Common myeloid progenitor, CD34-positive (primary cell): Measurements from ENCODE around the gene LMF2.
"Not testable (repeated sequence)": the region's sequence is repeated elsewhere in the genome, so short reads cannot be mapped to it uniquely, and the experiment has no call there.

Experiments used
- CTCF ChIA-PET: fragments of 350-600 bp; sonication (Branson Sonifier 250); formaldehyde crosslinking; loops from one replicate; lab custom pipeline; 2021; ENCODE audit warnings: antibody characterized with exemption; lab: Charles Lee
- POLR2A ChIA-PET: fragments of 350-600 bp; sonication (Branson Sonifier 250); formaldehyde crosslinking; loops from one replicate; lab custom pipeline; 2021; ENCODE audit warnings: antibody characterized with exemption; lab: Charles Lee
- DNase-seq, 3 donors: peaks; one replicate each; pipeline versions ENCODE4 v3.0.0 to v3.0.0-alpha.2; 2013
- H3K27ac ChIP-seq, 2 experiments: 1 replicate in 1 of 2; 2 replicates in 1 of 2; pipeline ENCODE4 v1.7.0; 2013; ENCODE audit warnings: inconsistent platforms in 2 of 2, low read length in 2 of 2, mild to moderate bottlenecking in 2 of 2, low read depth in 1 of 2, moderate library complexity in 1 of 2; ENCODE audit not compliant: severe bottlenecking in 2 of 2, insufficient read depth in 1 of 2, poor library complexity in 1 of 2
- H3K27me3 ChIP-seq, 5 experiments: replicated peaks in 2 of 5; 1 replicate in 3 of 5; 2 replicates in 2 of 5; pipeline versions ENCODE4 v1.6.1 to v1.7.0; 2013; ENCODE audit warnings: low read length in 4 of 5, mild to moderate bottlenecking in 2 of 5, moderate library complexity in 2 of 5, inconsistent platforms in 1 of 5; ENCODE audit not compliant: insufficient read depth in 5 of 5, control insufficient read depth in 4 of 5
- H3K36me3 ChIP-seq, 4 experiments: 1 replicate in 2 of 4; 2 replicates in 2 of 4; pipeline versions ENCODE4 v1.6.1 to v1.7.0; 2013; ENCODE audit warnings: low read length in 3 of 4, control low read depth in 1 of 4, mild to moderate bottlenecking in 1 of 4; ENCODE audit not compliant: control insufficient read depth in 4 of 4, insufficient read depth in 4 of 4
- H3K4me1 ChIP-seq, 4 experiments: 1 replicate in 3 of 4; 2 replicates in 1 of 4; pipeline versions ENCODE4 v1.6.1 to v1.7.1; 2013; ENCODE audit warnings: low read length in 3 of 4, mild to moderate bottlenecking in 3 of 4, control low read depth in 1 of 4, inconsistent platforms in 1 of 4, moderate library complexity in 1 of 4; ENCODE audit not compliant: control insufficient read depth in 4 of 4, insufficient read depth in 4 of 4; ENCODE audit errors: control extremely low read depth in 1 of 4
- H3K4me3 ChIP-seq, 7 experiments: 1 replicate in 4 of 7; 2 replicates in 3 of 7; pipeline versions ENCODE4 v1.5.1 to v1.7.0; 2013; ENCODE audit warnings: mild to moderate bottlenecking in 7 of 7, low read length in 6 of 7, moderate library complexity in 6 of 7, inconsistent platforms in 2 of 7, low read depth in 2 of 7, control low read depth in 1 of 7; ENCODE audit not compliant: insufficient read depth in 4 of 7, control insufficient read depth in 1 of 7; ENCODE audit errors: extremely low read depth in 1 of 7
- H3K9me3 ChIP-seq, 5 experiments: 1 replicate in 4 of 5; 2 replicates in 1 of 5; pipeline versions ENCODE4 v1.6.1 to v1.7.1; 2013; ENCODE audit warnings: low read length in 4 of 5, mild to moderate bottlenecking in 2 of 5, inconsistent platforms in 1 of 5, low read depth in 1 of 5, moderate library complexity in 1 of 5; ENCODE audit not compliant: control insufficient read depth in 4 of 5, insufficient read depth in 2 of 5; ENCODE audit errors: control extremely low read depth in 1 of 5
- WGBS: methylation state at CpG from one replicate; pipeline ENCODE4 v1.1.5; 2013; ENCODE audit not compliant: insufficient coverage; 5-methylcytosine and 5-hydroxymethylcytosine counted together

Gene LMF2

DNA sequence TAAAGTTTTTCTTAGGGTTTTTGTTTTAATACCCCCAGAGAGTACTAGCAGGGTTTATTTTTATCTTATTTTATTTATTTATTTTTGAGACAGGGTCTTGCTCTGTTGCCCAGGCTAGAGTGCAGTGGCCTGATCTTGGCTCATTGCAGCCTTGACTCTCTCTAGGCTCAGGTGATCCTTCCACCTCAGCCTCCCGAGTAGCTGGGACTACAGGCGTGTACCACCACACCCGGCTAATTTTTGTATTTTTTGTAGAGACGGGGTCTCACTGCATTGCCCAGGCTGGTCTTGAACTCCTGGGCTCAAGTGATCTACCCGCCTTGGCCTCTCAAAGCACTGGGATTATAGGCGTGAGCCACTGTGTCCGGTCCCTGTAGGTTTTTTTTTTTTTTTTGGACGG, 12.7 kb upstream of the LMF2 start:
- 98% methylated on average over 7 of the region's 8 CpGs for WGBS

DNA sequence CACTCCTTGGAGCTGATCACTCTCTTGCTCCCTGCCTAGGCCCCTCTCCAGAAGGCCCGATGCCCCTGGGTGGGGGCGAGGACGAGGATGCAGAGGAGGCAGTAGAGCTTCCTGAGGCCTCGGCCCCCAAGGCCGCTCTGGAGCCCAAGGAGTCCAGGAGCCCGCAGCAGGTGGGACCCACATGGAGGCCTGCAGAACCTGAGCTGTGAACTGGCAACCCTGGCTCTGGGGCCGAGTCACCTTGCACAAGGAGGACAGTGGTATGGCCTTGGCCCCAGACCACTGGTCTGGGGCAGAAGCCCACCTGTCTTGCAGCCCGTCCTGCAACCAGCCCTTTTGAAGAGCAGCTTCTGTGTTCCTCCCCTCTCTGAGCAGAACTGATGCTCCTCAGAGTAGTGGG, 11.6 kb upstream of the LMF2 start:
- peaks cover 0 to 4% (median 2%) of the 10 kb centered on the region in 4 experiments for H3K4me1 ChIP-seq
- POLR2A ChIA-PET: no interaction called here
- WGBS: 97% methylated on average over 8 of the region's 8 CpGs
- no peaks in the 10 kb centered on the region for H3K27me3 ChIP-seq
- no peak overlapping the region for H3K27ac ChIP-seq
- peaks cover 2 to 82% (median 50%) of the 10 kb centered on the region in 4 experiments for H3K36me3 ChIP-seq
- CTCF ChIA-PET: no interaction called here
- no peak for DNase-seq
- H3K9me3 ChIP-seq: no peaks in the 10 kb centered on the region
- H3K4me3 ChIP-seq: no peak overlapping the region

More for the DNA sequence above, 12.7 kb upstream of the LMF2 start:
- DNase-seq, H3K27ac ChIP-seq, H3K4me3 ChIP-seq, CTCF ChIA-PET, H3K9me3 ChIP-seq, POLR2A ChIA-PET, H3K27me3 ChIP-seq: not testable (repeated sequence)
- peaks cover 2 to 75% (median 51%) of the 10 kb centered on the region in 4 experiments for H3K36me3 ChIP-seq
- H3K4me1 ChIP-seq: peaks cover 2 to 13% (median 12%) of the 10 kb centered on the region in 4 experiments

DNA sequence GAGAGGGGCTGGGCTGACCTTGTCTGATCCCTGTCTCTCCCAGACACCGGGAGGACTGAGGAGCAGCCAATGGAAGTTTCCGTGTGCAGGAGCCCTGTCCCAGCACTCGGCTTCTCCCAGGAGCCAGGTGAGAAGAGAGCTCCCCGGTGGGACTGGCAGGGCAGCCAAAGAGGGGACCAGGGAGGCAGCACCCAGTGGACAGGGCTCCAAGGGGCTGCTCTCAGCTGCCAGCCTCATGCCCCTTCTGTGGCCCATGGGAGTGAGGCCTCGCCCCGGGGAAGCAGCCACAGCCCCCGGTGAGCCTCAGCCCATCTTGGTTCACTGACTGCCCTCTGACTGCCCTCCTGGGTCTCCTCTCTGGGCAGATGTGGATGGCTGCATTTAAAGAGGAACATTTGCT, 11.1 kb upstream of the LMF2 start:
- Histone ChIP-seq H3K27me3 (no peaks in the 10 kb centered on the region), H3K9me3 (no peaks in the 10 kb centered on the region), H3K4me3 (no peak overlapping the region), H3K4me1 (no peaks in the 10 kb centered on the region), H3K27ac (no peak overlapping the region), H3K36me3 (peaks cover 2 to 79% (median 46%) of the 10 kb centered on the region in 4 experiments)
- DNase-seq: no peak
- ChIA-PET POLR2A (no interaction called here), CTCF (interaction anchor here (1.6 kb wide), 1 partner anchor 22 kb away, joined by 4 read pairs; no protein-coding TSS in a partner anchor)
- 95% methylated on average over 7 of the region's 7 CpGs for WGBS

DNA sequence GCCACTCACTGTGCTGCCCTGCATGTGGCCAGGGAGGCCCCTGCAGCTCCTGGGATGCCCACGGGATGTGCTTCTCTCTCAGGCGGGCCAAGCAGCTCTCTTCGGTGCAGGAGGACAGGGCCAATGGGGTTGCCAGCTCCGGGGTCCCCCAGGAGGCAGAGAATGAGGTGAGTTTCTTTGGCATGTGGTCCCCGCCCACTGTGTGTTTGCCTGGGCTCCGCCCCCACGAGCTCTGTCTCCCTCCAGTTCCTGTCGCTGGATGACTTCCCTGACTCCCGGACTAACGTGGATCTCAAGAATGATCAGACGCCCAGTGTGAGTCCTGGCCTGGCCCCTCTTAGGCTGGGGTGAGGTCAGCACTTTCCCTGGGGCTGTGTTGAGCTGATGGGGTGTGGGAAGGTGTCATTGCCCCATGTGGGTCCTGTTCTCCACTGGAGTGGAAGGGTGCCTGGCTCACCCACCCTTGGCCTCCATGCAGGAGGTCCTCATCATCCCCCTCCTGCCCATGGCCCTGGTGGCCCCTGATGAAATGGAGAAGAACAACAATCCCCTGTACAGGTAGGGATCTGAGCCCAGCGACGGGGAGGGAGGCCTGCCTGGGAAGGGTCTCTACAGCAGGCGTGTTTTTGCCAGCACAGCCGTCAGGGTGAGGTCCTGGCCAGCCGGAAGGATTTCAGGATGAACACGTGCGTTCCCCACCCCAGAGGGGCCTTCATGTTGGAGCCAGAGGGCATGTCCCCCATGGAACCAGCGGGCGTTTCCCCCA, 10.2 kb upstream of the LMF2 start:
- Histone ChIP-seq H3K27ac (no peak overlapping the region), H3K27me3 (no peaks in the 10 kb centered on the region), H3K9me3 (no peaks in the 10 kb centered on the region), H3K4me1 (no peaks in the 10 kb centered on the region), H3K36me3 (peaks cover 1 to 70% (median 40%) of the 10 kb centered on the region in 4 experiments), H3K4me3 (no peak overlapping the region)
- 97% methylated on average over 17 of the region's 20 CpGs for WGBS
- CTCF ChIA-PET: interaction anchor here (1.2 to 1.6 kb wide), 2 partner anchors 21 to 48 kb away, joined by 4 read pairs; no protein-coding TSS in a partner anchor
- no peak for DNase-seq
- POLR2A ChIA-PET: interaction anchor here (0.7 kb wide), 1 partner anchor 11 kb away, joined by 3 read pairs; no protein-coding TSS in a partner anchor

DNA sequence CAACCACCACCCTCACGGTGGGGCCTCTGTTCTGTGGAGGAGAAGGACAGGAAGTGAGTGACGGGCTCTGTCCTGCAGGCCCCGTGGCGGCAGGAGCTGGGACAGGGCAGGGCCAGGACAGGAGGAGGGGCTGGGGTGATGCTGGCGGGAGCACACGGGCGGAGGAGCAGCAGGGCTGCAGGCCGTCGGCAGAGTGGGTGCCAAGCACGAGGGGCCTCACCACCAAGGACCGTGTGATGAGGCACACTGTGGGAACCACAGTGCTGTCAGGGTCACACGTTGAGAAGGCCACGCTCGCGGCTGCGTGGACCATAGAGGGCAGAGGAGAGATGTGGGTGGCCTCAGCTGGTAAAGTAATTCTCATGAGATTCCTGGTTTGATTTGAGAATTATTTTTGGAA, 9.4 kb upstream of the LMF2 start:
- Histone ChIP-seq H3K27me3 (no peaks in the 10 kb centered on the region), H3K27ac (no peak overlapping the region), H3K4me3 (no peak overlapping the region), H3K9me3 (no peaks in the 10 kb centered on the region), H3K4me1 (no peaks in the 10 kb centered on the region), H3K36me3 (peaks cover 2 to 67% (median 35%) of the 10 kb centered on the region in 4 experiments)
- DNase-seq: no peak
- 97% methylated on average over 12 of the region's 16 CpGs for WGBS
- POLR2A ChIA-PET: no interaction called here
- CTCF ChIA-PET: interaction anchor here (1.2 kb wide), 1 partner anchor 48 kb away, joined by 4 read pairs; no protein-coding TSS in a partner anchor

DNA sequence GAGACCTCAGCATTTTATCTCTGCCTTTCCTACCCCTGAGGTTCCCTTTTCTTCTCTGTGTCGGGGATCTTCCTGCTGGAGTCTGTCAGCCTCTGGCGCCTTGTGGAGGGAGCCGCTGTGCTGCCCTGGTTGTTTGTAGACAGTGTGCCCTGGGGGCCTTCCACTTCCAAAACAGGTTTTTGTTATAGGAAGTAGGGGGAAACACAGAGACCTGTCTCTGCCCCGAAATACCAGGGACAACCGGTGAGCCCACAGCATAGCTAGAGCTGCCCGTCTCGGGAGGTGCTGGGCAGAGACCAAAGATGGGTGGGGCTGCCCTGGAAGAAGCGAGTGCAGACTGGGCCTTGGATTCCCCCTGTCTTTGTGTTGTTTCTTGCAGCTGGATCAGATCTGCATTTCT, 8.6 kb upstream of the LMF2 start:
- POLR2A ChIA-PET: no interaction called here
- CTCF ChIA-PET: interaction anchor here (0.5 to 3.1 kb wide), 2 partner anchors 9 to 222 kb away, joined by 3 to 17 read pairs; partner anchors contain the start of gene SCO2

DNA sequence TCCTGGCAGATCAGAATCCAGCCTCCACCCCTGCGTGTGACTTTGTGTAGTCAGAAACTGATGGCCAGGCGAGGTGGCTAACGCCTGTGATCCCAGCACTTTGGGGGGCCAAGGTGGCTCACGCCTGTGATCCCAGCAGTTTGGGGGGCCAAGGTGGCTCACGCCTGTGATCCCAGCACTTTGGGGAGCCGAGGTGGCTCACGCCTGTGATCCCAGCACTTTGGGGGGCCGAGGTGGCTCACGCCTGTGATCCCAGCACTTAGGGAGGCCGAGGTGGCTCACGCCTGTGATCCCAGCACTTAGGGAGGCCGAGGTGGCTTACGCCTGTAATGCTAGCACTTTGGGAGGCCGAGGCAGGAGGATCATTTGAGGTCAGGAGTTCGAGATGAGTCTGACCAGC, 5.7 kb upstream of the LMF2 start:
- Histone ChIP-seq H3K36me3 (peaks cover 0 to 39% (median 10%) of the 10 kb centered on the region in 4 experiments), H3K9me3 (no peaks in the 10 kb centered on the region), H3K27me3 (no peaks in the 10 kb centered on the region), H3K4me1 (peaks cover 7 to 13% (median 10%) of the 10 kb centered on the region in 4 experiments), H3K27ac (no peak overlapping the region), H3K4me3 (no peak overlapping the region)
- ChIA-PET POLR2A (no interaction called here), CTCF (interaction anchor here (0.9 to 3.1 kb wide), 2 partner anchors 10 to 12 kb away, joined by 3 to 17 read pairs; partner anchors contain the start of gene SCO2)
- over 99% methylated on average over 15 of the region's 15 CpGs for WGBS
- no peak for DNase-seq

More for the DNA sequence above, 8.6 kb upstream of the LMF2 start:
- no peak for DNase-seq
- Histone ChIP-seq H3K4me1 (no peaks in the 10 kb centered on the region), H3K27me3 (no peaks in the 10 kb centered on the region), H3K36me3 (peaks cover 2 to 59% (median 27%) of the 10 kb centered on the region in 4 experiments), H3K4me3 (no peak overlapping the region), H3K27ac (no peak overlapping the region), H3K9me3 (no peaks in the 10 kb centered on the region)
- WGBS: 96% methylated on average over 5 of the region's 8 CpGs
